ENCODE data around the gene SCAMP4. TPM values are rescaled to one million over a fixed set of nuclear protein-coding genes. Genes with fewer than 3 reads are reported as not detected.

SCAMP4 gene
- total and polyA plus RNA-seq, 2 donors from 2014 or later, result 49.5 to 90.1 TPM

- Histone ChIP-seq H3K4me3 (ENCODE audit: low read length in 3 of 3) (no peak overlapping the region), H3K9me3 (ENCODE audit: control insufficient read depth in 2 of 3, insufficient read depth in 1 of 3, low read length in 3 of 3) (no peaks in the 10 kb centered on the region), H3K27me3 (ENCODE audit: control insufficient read depth, insufficient read depth, low read length) (no peaks in the 10 kb centered on the region), H3K27ac (ENCODE audit: low read depth in 2 of 2, low read length in 2 of 2) (no peak overlapping the region), H3K4me1 (ENCODE audit: control insufficient read depth in 2 of 3, insufficient read depth in 2 of 3, low read depth in 1 of 3, low read length in 3 of 3) (no peaks in the 10 kb centered on the region), H3K36me3 (ENCODE audit: control insufficient read depth in 2 of 3, insufficient read depth in 3 of 3, low read length in 3 of 3) (peaks cover 0 to 4% (median 2%) of the 10 kb centered on the region in 3 donors), H3K9ac (ENCODE audit: low read length in 3 of 3) (no peak overlapping the region)
- no peak for TF ChIP-seq CTCF (IDR thresholded peaks at IDR 0.05; ENCODE audit: borderline replicate concordance, extremely low read depth, insufficient read depth)
- DNase-seq (no peak), FAIRE-seq (no peak)
- intact Hi-C loops (cut with DNase I), result no loop called here
These were observed 65.8 kb downstream of the SCAMP4 start for GRCh38 chr19:1970806-1971502.

- Histone ChIP-seq H3K27me3 (ENCODE audit: control insufficient read depth, insufficient read depth, low read length) (no peaks in the 10 kb centered on the region), H3K9ac (ENCODE audit: low read length in 3 of 3) (no peak overlapping the region), H3K9me3 (ENCODE audit: control insufficient read depth in 2 of 3, insufficient read depth in 1 of 3, low read length in 3 of 3) (no peaks in the 10 kb centered on the region), H3K4me3 (ENCODE audit: low read length in 3 of 3) (no peak overlapping the region), H3K36me3 (ENCODE audit: control insufficient read depth in 2 of 3, insufficient read depth in 3 of 3, low read length in 3 of 3) (peaks cover 0 to 5% (median 4%) of the 10 kb centered on the region in 3 donors), H3K27ac (ENCODE audit: low read depth in 2 of 2, low read length in 2 of 2) (no peak overlapping the region), H3K4me1 (ENCODE audit: control insufficient read depth in 2 of 3, insufficient read depth in 2 of 3, low read depth in 1 of 3, low read length in 3 of 3) (no peaks in the 10 kb centered on the region)
- FAIRE-seq (no peak), DNase-seq (no peak)
- no peak for TF ChIP-seq CTCF (IDR thresholded peaks at IDR 0.05; ENCODE audit: borderline replicate concordance, extremely low read depth, insufficient read depth)
- intact Hi-C loops (cut with DNase I), result no loop called here
These were observed 69.4 kb downstream of the SCAMP4 start for GRCh38 chr19:1974381-1975161.

GRCh38 chr19:1975162-1975480 lies 69.9 kb downstream of the SCAMP4 start:
- H3K36me3 ChIP-seq (ENCODE audit: control insufficient read depth in 2 of 3, insufficient read depth in 3 of 3, low read length in 3 of 3), result peaks cover 0 to 5% (median 4%) of the 10 kb centered on the region in 3 donors
- FAIRE-seq, result no peak

More at GRCh38 chr19:1975162-1975480, 69.9 kb downstream of the SCAMP4 start:
- H3K4me1 ChIP-seq (ENCODE audit: control insufficient read depth in 2 of 3, insufficient read depth in 2 of 3, low read depth in 1 of 3, low read length in 3 of 3), result no peaks in the 10 kb centered on the region
- H3K4me3 ChIP-seq (ENCODE audit: low read length in 3 of 3), result no peak overlapping the region
- no peak for DNase-seq
- H3K27ac ChIP-seq (ENCODE audit: low read depth in 2 of 2, low read length in 2 of 2), result no peak overlapping the region
- no peak overlapping the region for H3K9ac ChIP-seq (ENCODE audit: low read length in 3 of 3)
- no peak for TF ChIP-seq CTCF (IDR thresholded peaks at IDR 0.05; ENCODE audit: borderline replicate concordance, extremely low read depth, insufficient read depth)
- intact Hi-C loops (cut with DNase I), result no loop called here
- H3K27me3 ChIP-seq (ENCODE audit: control insufficient read depth, insufficient read depth, low read length), result no peaks in the 10 kb centered on the region
- no peaks in the 10 kb centered on the region for H3K9me3 ChIP-seq (ENCODE audit: control insufficient read depth in 2 of 3, insufficient read depth in 1 of 3, low read length in 3 of 3)

Other genes starting within 250 kb of the SCAMP4 start
- gene ONECUT3, start 151.9 kb upstream of the SCAMP4 start, total RNA-seq, result not detected
- not detected for gene ONECUT3, start 151.9 kb upstream of the SCAMP4 start, polyA plus RNA-seq (ENCODE audit: insufficient read depth, low read depth, low replicate concordance)
- 3.6 TPM for gene ATP8B3, start 93.1 kb upstream of the SCAMP4 start, total RNA-seq
- 0.24 TPM for gene ATP8B3, start 93.1 kb upstream of the SCAMP4 start, polyA plus RNA-seq (ENCODE audit: insufficient read depth, low read depth, low replicate concordance)
- gene REXO1, start 56.9 kb upstream of the SCAMP4 start, total RNA-seq, result 36.8 TPM
- gene REXO1, start 56.9 kb upstream of the SCAMP4 start, polyA plus RNA-seq (ENCODE audit: insufficient read depth, low read depth, low replicate concordance), result 12.1 TPM
- gene KLF16, start 41.8 kb upstream of the SCAMP4 start, total RNA-seq, result 22.2 TPM
- 10.4 TPM for gene KLF16, start 41.8 kb upstream of the SCAMP4 start, polyA plus RNA-seq (ENCODE audit: insufficient read depth, low read depth, low replicate concordance)
- 63.8 TPM for gene ABHD17A, start 19.9 kb upstream of the SCAMP4 start, total RNA-seq
- gene ABHD17A, start 19.9 kb upstream of the SCAMP4 start, polyA plus RNA-seq (ENCODE audit: insufficient read depth, low read depth, low replicate concordance), result 65.1 TPM
- gene ADAT3, start within 50 bp of the SCAMP4 start, total RNA-seq, result 10.3 TPM
- gene ADAT3, start within 50 bp of the SCAMP4 start, polyA plus RNA-seq (ENCODE audit: insufficient read depth, low read depth, low replicate concordance), result 6.1 TPM
- 66.2 TPM for gene CSNK1G2, start 35.8 kb downstream of the SCAMP4 start, total RNA-seq
- 33.1 TPM for gene CSNK1G2, start 35.8 kb downstream of the SCAMP4 start, polyA plus RNA-seq (ENCODE audit: insufficient read depth, low read depth, low replicate concordance)
- 70.3 TPM for gene BTBD2, start 110.3 kb downstream of the SCAMP4 start, total RNA-seq
- gene BTBD2, start 110.3 kb downstream of the SCAMP4 start, polyA plus RNA-seq (ENCODE audit: insufficient read depth, low read depth, low replicate concordance), result 57.0 TPM
- gene MKNK2, start 145.8 kb downstream of the SCAMP4 start, total RNA-seq, result 190 TPM
- 67.2 TPM for gene MKNK2, start 145.8 kb downstream of the SCAMP4 start, polyA plus RNA-seq (ENCODE audit: insufficient read depth, low read depth, low replicate concordance)
- 59.7 TPM for gene MOB3A, start 190.9 kb downstream of the SCAMP4 start, total RNA-seq
- gene MOB3A, start 190.9 kb downstream of the SCAMP4 start, polyA plus RNA-seq (ENCODE audit: insufficient read depth, low read depth, low replicate concordance), result 16.9 TPM
- 4.3 TPM for gene IZUMO4, start 191.5 kb downstream of the SCAMP4 start, total RNA-seq
- gene IZUMO4, start 191.5 kb downstream of the SCAMP4 start, polyA plus RNA-seq (ENCODE audit: insufficient read depth, low read depth, low replicate concordance), result 8.9 TPM
- 125 TPM for gene AP3D1, start 246.2 kb downstream of the SCAMP4 start, total RNA-seq
- 68.4 TPM for gene AP3D1, start 246.2 kb downstream of the SCAMP4 start, polyA plus RNA-seq (ENCODE audit: insufficient read depth, low read depth, low replicate concordance)

All from kidney (tissue), 14 donors.